Measurements from ENCODE around the gene AAGAB. TPM values are rescaled to one million over a fixed set of nuclear protein-coding genes. Genes with fewer than 3 reads are reported as not detected.

The AAGAB gene
- total RNA-seq, 1 experiment from 2014 or later = 102 TPM

DNA sequence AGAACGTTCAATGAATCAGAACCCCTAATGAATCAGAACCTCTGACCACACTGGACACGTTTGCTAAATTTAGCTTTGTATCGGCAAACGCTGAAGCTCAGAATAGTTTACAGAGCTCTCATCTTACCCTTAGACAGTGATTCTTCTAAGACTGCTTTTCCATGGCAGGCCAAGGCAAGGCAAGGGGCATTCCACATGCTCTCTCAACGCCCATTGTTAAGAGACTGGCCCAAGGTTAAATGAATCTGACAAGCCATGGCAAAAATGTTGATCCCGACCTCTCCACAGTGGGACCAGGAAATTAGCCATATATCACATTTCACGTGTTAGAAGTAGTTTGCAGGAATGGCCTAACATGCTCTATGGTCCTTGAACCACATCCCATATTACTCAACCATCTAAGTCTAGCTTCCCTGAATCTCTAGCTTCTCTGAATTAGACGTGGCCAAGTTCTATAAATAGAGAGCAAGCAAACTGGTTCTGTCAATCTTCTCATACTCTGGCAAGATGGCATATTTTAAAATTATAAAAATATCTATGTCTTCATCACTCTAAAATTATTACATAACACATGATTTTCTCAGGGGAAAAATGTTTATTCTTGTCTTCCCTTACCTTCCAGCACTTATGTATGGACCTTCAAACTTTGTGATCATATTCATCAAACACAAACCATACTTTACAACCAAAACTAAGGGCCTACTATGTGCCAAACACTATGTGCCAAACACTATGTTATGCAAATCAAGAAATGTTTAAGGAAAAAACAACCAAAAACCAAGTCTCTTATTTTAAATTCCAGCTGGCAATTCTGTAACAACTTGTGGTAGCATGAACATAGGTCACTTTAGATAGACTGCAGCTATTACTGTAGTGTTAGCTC lies 54.3 kb downstream of the AAGAB start:
- Histone ChIP-seq H3K4me3 (ENCODE audit: low read depth in 2 of 2, low read length in 2 of 2) (no peak overlapping the region), H3K27me3 (ENCODE audit: control insufficient read depth, insufficient read depth, low read length) (no peaks in the 10 kb centered on the region), H3K36me3 (ENCODE audit: control insufficient read depth, insufficient read depth, low read length) (peaks cover 9% of the 10 kb centered on the region; the same call in 1 of the 2 replicates), H3K27ac (ENCODE audit: low read length) (peak overlapping the region; percentile 80), H3K4me1 (ENCODE audit: control insufficient read depth, insufficient read depth, low read length) (peaks cover 39% of the 10 kb centered on the region), H3K9me3 (ENCODE audit: control insufficient read depth, insufficient read depth, low read depth, low read length) (no peaks in the 10 kb centered on the region)
- intact Hi-C loops (cut with micrococcal nuclease; ENCODE audit: unreplicated experiment) = loop anchor here (5.0 to 10.0 kb wide), 2 partner anchors 105 to 258 kb away; no protein-coding TSS in a partner anchor
- POLR2A ChIA-PET = interaction anchor here (0.6 kb wide), 1 partner anchor 43 kb away, joined by 6 read pairs; no protein-coding TSS in a partner anchor
- CTCF ChIA-PET = no interaction called here
- no peak for TF ChIP-seq SIN3A (IDR thresholded peaks at IDR 0.05; ENCODE audit: borderline replicate concordance, insufficient read depth, low read depth, low read length)
- BruUV-seq (replicated peaks) = no TSS peak
- no peak for ATAC-seq
- in situ Hi-C loops (cut with HindIII; ENCODE audit: low pct_unique_long_range_greater_than_20kb, low sequenced_read_pairs) = no loop called here
- no peak for DNase-seq (ENCODE audit: low read depth, low spot score)

DNA sequence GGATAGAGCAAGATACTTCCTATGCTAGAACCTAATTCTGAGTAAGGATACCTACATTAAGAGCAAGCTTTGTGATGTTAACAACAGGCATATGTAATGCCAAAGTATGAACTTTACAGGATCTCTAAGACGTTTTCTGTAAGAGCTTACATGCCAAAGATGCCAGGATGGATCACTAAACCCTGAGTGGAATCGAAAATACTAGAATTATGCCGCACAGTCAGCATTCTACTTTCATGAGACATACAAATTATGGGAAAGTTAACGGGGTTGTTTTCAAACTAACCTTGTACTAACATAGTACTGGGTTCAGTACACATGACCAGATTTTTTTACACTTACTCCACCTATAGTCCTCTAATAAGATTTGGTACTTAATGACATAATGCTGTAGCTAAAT lies 55.1 kb downstream of the AAGAB start:
- BruUV-seq (replicated peaks) = no TSS peak
- TF ChIP-seq, protein P1, sequence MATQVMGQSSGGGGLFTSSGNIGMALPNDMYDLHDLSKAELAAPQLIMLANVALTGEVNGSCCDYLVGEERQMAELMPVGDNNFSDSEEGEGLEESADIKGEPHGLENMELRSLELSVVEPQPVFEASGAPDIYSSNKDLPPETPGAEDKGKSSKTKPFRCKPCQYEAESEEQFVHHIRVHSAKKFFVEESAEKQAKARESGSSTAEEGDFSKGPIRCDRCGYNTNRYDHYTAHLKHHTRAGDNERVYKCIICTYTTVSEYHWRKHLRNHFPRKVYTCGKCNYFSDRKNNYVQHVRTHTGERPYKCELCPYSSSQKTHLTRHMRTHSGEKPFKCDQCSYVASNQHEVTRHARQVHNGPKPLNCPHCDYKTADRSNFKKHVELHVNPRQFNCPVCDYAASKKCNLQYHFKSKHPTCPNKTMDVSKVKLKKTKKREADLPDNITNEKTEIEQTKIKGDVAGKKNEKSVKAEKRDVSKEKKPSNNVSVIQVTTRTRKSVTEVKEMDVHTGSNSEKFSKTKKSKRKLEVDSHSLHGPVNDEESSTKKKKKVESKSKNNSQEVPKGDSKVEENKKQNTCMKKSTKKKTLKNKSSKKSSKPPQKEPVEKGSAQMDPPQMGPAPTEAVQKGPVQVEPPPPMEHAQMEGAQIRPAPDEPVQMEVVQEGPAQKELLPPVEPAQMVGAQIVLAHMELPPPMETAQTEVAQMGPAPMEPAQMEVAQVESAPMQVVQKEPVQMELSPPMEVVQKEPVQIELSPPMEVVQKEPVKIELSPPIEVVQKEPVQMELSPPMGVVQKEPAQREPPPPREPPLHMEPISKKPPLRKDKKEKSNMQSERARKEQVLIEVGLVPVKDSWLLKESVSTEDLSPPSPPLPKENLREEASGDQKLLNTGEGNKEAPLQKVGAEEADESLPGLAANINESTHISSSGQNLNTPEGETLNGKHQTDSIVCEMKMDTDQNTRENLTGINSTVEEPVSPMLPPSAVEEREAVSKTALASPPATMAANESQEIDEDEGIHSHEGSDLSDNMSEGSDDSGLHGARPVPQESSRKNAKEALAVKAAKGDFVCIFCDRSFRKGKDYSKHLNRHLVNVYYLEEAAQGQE (IDR thresholded peaks at IDR 0.05; ENCODE audit: insufficient read depth in 1 of 2, low read depth in 2 of 2, low read length in 1 of 2) = no peak
- TF ChIP-seq TCF7L2 (IDR thresholded peaks at IDR 0.05; ENCODE audit: low read depth, low read length) (no peak), SIN3A (IDR thresholded peaks at IDR 0.05; ENCODE audit: borderline replicate concordance, insufficient read depth, low read depth, low read length) (no peak), POLR2AphosphoS5 (IDR thresholded peaks at IDR 0.05; ENCODE audit: low read depth, low read length) (no peak; the same call in 1 of the 2 replicates)
- TF ChIP-seq, protein P2, sequence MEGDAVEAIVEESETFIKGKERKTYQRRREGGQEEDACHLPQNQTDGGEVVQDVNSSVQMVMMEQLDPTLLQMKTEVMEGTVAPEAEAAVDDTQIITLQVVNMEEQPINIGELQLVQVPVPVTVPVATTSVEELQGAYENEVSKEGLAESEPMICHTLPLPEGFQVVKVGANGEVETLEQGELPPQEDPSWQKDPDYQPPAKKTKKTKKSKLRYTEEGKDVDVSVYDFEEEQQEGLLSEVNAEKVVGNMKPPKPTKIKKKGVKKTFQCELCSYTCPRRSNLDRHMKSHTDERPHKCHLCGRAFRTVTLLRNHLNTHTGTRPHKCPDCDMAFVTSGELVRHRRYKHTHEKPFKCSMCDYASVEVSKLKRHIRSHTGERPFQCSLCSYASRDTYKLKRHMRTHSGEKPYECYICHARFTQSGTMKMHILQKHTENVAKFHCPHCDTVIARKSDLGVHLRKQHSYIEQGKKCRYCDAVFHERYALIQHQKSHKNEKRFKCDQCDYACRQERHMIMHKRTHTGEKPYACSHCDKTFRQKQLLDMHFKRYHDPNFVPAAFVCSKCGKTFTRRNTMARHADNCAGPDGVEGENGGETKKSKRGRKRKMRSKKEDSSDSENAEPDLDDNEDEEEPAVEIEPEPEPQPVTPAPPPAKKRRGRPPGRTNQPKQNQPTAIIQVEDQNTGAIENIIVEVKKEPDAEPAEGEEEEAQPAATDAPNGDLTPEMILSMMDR (IDR thresholded peaks at IDR 0.05) = no peak
- ATAC-seq = no peak
- DNase-seq (ENCODE audit: low read depth, low spot score) = no peak
- H3K4me1 ChIP-seq (ENCODE audit: control insufficient read depth, insufficient read depth, low read length) = peaks cover 45% of the 10 kb centered on the region
- in situ Hi-C loops (cut with HindIII; ENCODE audit: low pct_unique_long_range_greater_than_20kb, low sequenced_read_pairs) = no loop called here
- no peak overlapping the region for H3K4me3 ChIP-seq (ENCODE audit: low read depth in 2 of 2, low read length in 2 of 2)
- peaks cover 12% of the 10 kb centered on the region for H3K36me3 ChIP-seq (ENCODE audit: control insufficient read depth, insufficient read depth, low read length)
- CTCF ChIA-PET = no interaction called here
- no peaks in the 10 kb centered on the region for H3K9me3 ChIP-seq (ENCODE audit: control insufficient read depth, insufficient read depth, low read depth, low read length)
- intact Hi-C loops (cut with micrococcal nuclease; ENCODE audit: unreplicated experiment) = loop anchor here (5.0 to 10.0 kb wide), 2 partner anchors 105 to 257 kb away; no protein-coding TSS in a partner anchor
- POLR2A ChIA-PET = no interaction called here
- peak overlapping the region; percentile 80 for H3K27ac ChIP-seq (ENCODE audit: low read length)
- no peaks in the 10 kb centered on the region for H3K27me3 ChIP-seq (ENCODE audit: control insufficient read depth, insufficient read depth, low read length)

Measured in Panc1 (cell line).